Measurements from ENCODE around the gene HOXB3. TPM values are rescaled to one million over a fixed set of nuclear protein-coding genes. Genes with fewer than 3 reads are reported as not detected.
"Not testable (repeated sequence)": the region's sequence is repeated elsewhere in the genome, so short reads cannot be mapped to it uniquely, and the experiment has no call there.

HOXB3 gene
- total RNA-seq, 1 donor from 2014 or later: not detected

- H3F3A ChIP-seq (ENCODE audit: low read depth): no peaks in the 10 kb centered on the region
- no peak for DNase-seq (ENCODE audit: low spot score)
- no peaks in the 10 kb centered on the region for H3K4me1 ChIP-seq
- no peak overlapping the region for H3K4me3 ChIP-seq
- H3K36me3 ChIP-seq: no peaks in the 10 kb centered on the region
- no peaks in the 10 kb centered on the region for H3K9me3 Mint-ChIP-seq
- no peak overlapping the region for H3K27ac ChIP-seq
- peaks cover 94% of the 10 kb centered on the region for H3K27me3 ChIP-seq
- TF ChIP-seq EZH2 (IDR thresholded peaks at IDR 0.05) (no peak), EZH2phosphoT487 (IDR thresholded peaks at IDR 0.05) (no peak), CTCF (IDR thresholded peaks at IDR 0.05) (no peak)
- no peaks in the 10 kb centered on the region for H3K9me3 ChIP-seq (ENCODE audit: low read depth)
- H3K27ac Mint-ChIP-seq: no peak overlapping the region
- peaks cover 26% of the 10 kb centered on the region for H3K27me3 Mint-ChIP-seq (ENCODE audit: insufficient read depth, low read depth)
- H3K4me3 Mint-ChIP-seq: no peak overlapping the region
- no peak overlapping the region for H3K4me2 ChIP-seq
- peaks cover 8% of the 10 kb centered on the region for H3K4me1 Mint-ChIP-seq
- H3K36me3 Mint-ChIP-seq: no peaks in the 10 kb centered on the region
- H2AFZ ChIP-seq (replicated peaks): no peak overlapping the region
- no peaks in the 10 kb centered on the region for H3K79me2 ChIP-seq (ENCODE audit: low read depth)
- no peaks in the 10 kb centered on the region for H4K20me1 ChIP-seq (ENCODE audit: low read depth)
- H3K9ac ChIP-seq: no peak overlapping the region
Observed at GRCh38 chr17:48510381-48510760, 79.7 kb downstream of the HOXB3 start.

- H3K9ac ChIP-seq; H3K4me1 ChIP-seq; H3K36me3 Mint-ChIP-seq; H3K4me3 Mint-ChIP-seq; H3K27ac Mint-ChIP-seq; H3K79me2 ChIP-seq (ENCODE audit: low read depth); H3K4me3 ChIP-seq; H3K27ac ChIP-seq; H2AFZ ChIP-seq (replicated peaks); H3K36me3 ChIP-seq; H3K4me2 ChIP-seq; H3K9me3 ChIP-seq (ENCODE audit: low read depth); H3K4me1 Mint-ChIP-seq; H3F3A ChIP-seq (ENCODE audit: low read depth); H3K9me3 Mint-ChIP-seq; H4K20me1 ChIP-seq (ENCODE audit: low read depth); DNase-seq (ENCODE audit: low spot score): not testable (repeated sequence)
- H3K27me3 Mint-ChIP-seq (ENCODE audit: insufficient read depth, low read depth): peaks cover 21% of the 10 kb centered on the region
- peaks cover 94% of the 10 kb centered on the region for H3K27me3 ChIP-seq
Observed at GRCh38 chr17:48509708-48510107, 80.3 kb downstream of the HOXB3 start.

GRCh38 chr17:48506246-48506645, 83.8 kb downstream of the HOXB3 start:
- H3K4me1 Mint-ChIP-seq: peaks cover 9% of the 10 kb centered on the region
- no peaks in the 10 kb centered on the region for H3K9me3 Mint-ChIP-seq
- H3K36me3 Mint-ChIP-seq: no peaks in the 10 kb centered on the region
- no peak overlapping the region for H3K4me3 ChIP-seq
- peaks cover 23% of the 10 kb centered on the region for H3K27me3 Mint-ChIP-seq (ENCODE audit: insufficient read depth, low read depth)
- H3K27ac Mint-ChIP-seq: no peak overlapping the region
- H3K4me1 ChIP-seq: no peaks in the 10 kb centered on the region
- TF ChIP-seq EZH2 (IDR thresholded peaks at IDR 0.05) (no peak), CTCF (IDR thresholded peaks at IDR 0.05) (no peak), EZH2phosphoT487 (IDR thresholded peaks at IDR 0.05) (no peak)
- H3K9me3 ChIP-seq (ENCODE audit: low read depth): no peaks in the 10 kb centered on the region
- no peak overlapping the region for H3K4me2 ChIP-seq
- no peaks in the 10 kb centered on the region for H3F3A ChIP-seq (ENCODE audit: low read depth)
- no peaks in the 10 kb centered on the region for H3K36me3 ChIP-seq
- no peaks in the 10 kb centered on the region for H3K79me2 ChIP-seq (ENCODE audit: low read depth)
- H3K27ac ChIP-seq: no peak overlapping the region
- no peaks in the 10 kb centered on the region for H4K20me1 ChIP-seq (ENCODE audit: low read depth)
- H2AFZ ChIP-seq (replicated peaks): no peak overlapping the region
- peaks cover 94% of the 10 kb centered on the region for H3K27me3 ChIP-seq
- no peak overlapping the region for H3K4me3 Mint-ChIP-seq
- no peak for DNase-seq (ENCODE audit: low spot score)
- no peak overlapping the region for H3K9ac ChIP-seq

GRCh38 chr17:48505788-48506187, 84.3 kb downstream of the HOXB3 start:
- no peak for DNase-seq (ENCODE audit: low spot score)
- Histone ChIP-seq H3K79me2 (ENCODE audit: low read depth) (no peaks in the 10 kb centered on the region), H3K4me3 (no peak overlapping the region), H2AFZ (replicated peaks) (no peak overlapping the region), H3K4me2 (no peak overlapping the region), H3K4me1 (no peaks in the 10 kb centered on the region), H3F3A (ENCODE audit: low read depth) (no peaks in the 10 kb centered on the region), H3K27me3 (peaks cover 94% of the 10 kb centered on the region), H3K9me3 (ENCODE audit: low read depth) (no peaks in the 10 kb centered on the region), H4K20me1 (ENCODE audit: low read depth) (no peaks in the 10 kb centered on the region), H3K9ac (no peak overlapping the region), H3K27ac (no peak overlapping the region), H3K36me3 (no peaks in the 10 kb centered on the region)
- Mint-ChIP-seq H3K4me3 (no peak overlapping the region), H3K4me1 (peaks cover 9% of the 10 kb centered on the region), H3K27ac (no peak overlapping the region), H3K36me3 (no peaks in the 10 kb centered on the region), H3K9me3 (no peaks in the 10 kb centered on the region), H3K27me3 (ENCODE audit: insufficient read depth, low read depth) (peaks cover 26% of the 10 kb centered on the region)
- TF ChIP-seq EZH2phosphoT487 (IDR thresholded peaks at IDR 0.05) (no peak), EZH2 (IDR thresholded peaks at IDR 0.05) (no peak), CTCF (IDR thresholded peaks at IDR 0.05) (no peak)

All from neural progenitor cell (in vitro differentiated cells).